HEK293 (cell line): ENCODE results near the gene PATL2.

ENCODE experiments used
- GLI2 ChIP-seq: fragments of 450-650 bp; formaldehyde crosslinking; IDR thresholded peaks from 2 replicates; pipeline ENCODE4; 2017; ENCODE audit warnings: missing biosample characterization, missing genetic modification characterization, low read depth, borderline replicate concordance
- GLIS1 ChIP-seq: fragments of 450-650 bp; formaldehyde crosslinking; IDR thresholded peaks from 2 replicates; pipeline ENCODE4 v1.5.1; 2016; ENCODE audit warnings: missing biosample characterization, missing genetic modification characterization
- YY1 ChIP-seq: fragments of 450-650 bp; formaldehyde crosslinking; IDR thresholded peaks from 2 replicates; pipeline ENCODE4 v1.5.1; 2018; ENCODE audit warnings: missing biosample characterization, missing genetic modification characterization
- YY2 ChIP-seq: fragments of 450-650 bp; formaldehyde crosslinking; IDR thresholded peaks from 2 replicates; pipeline ENCODE4 v1.5.1; 2016; ENCODE audit warnings: missing biosample characterization, missing genetic modification characterization
- ZBTB17 ChIP-seq: fragments of 450-650 bp; formaldehyde crosslinking; IDR thresholded peaks from 2 replicates; pipeline ENCODE4 v1.5.1; 2016; ENCODE audit warnings: missing biosample characterization, missing genetic modification characterization
- ZBTB20 ChIP-seq: fragments of 450-650 bp; formaldehyde crosslinking; IDR thresholded peaks from 2 replicates; pipeline ENCODE4 v1.5.1; 2016; ENCODE audit warnings: missing biosample characterization, missing genetic modification characterization
- ZEB2 ChIP-seq: fragments of 450-650 bp; formaldehyde crosslinking; IDR thresholded peaks from 2 replicates; pipeline ENCODE4 v1.5.1; 2016; ENCODE audit warnings: missing biosample characterization, missing genetic modification characterization
- ZNF2 ChIP-seq: fragments of 450-650 bp; formaldehyde crosslinking; IDR thresholded peaks from 2 replicates; pipeline ENCODE4 v1.5.1; 2016; ENCODE audit warnings: missing biosample characterization, missing genetic modification characterization
- ZNF324 ChIP-seq: fragments of 450-650 bp; formaldehyde crosslinking; IDR thresholded peaks from 2 replicates; pipeline ENCODE4 v1.5.1; 2016; ENCODE audit warnings: missing biosample characterization, missing genetic modification characterization
- ZNF335 ChIP-seq: fragments of 450-650 bp; formaldehyde crosslinking; conservative IDR thresholded peaks from 2 replicates; pipeline ENCODE4 v1.5.1; 2016; ENCODE audit warnings: missing biosample characterization, missing genetic modification characterization
- ZNF394 ChIP-seq: fragments of 450-650 bp; formaldehyde crosslinking; IDR thresholded peaks from 2 replicates; pipeline ENCODE4 v1.5.1; 2016; ENCODE audit warnings: missing biosample characterization, missing genetic modification characterization, mild to moderate bottlenecking, moderate library complexity, borderline replicate concordance
- ZNF510 ChIP-seq: fragments of 450-650 bp; formaldehyde crosslinking; IDR thresholded peaks from 2 replicates; pipeline ENCODE4 v1.5.1; 2018; ENCODE audit warnings: mild to moderate bottlenecking, missing genetic modification characterization, missing biosample characterization; ENCODE audit not compliant: insufficient replicate concordance
- ZNF596 ChIP-seq: fragments of 450-650 bp; IDR thresholded peaks from 2 replicates; pipeline ENCODE4 v1.5.0; 2018; ENCODE audit warnings: missing biosample characterization, mild to moderate bottlenecking, missing genetic modification characterization, moderate library complexity
- ZNF600 ChIP-seq: fragments of 450-650 bp; formaldehyde crosslinking; IDR thresholded peaks from 2 replicates; pipeline ENCODE4 v1.5.1; 2016; ENCODE audit warnings: missing biosample characterization, missing genetic modification characterization
- ZNF660 ChIP-seq: fragments of 450-650 bp; IDR thresholded peaks from 2 replicates; pipeline ENCODE4 v1.5.1; 2018; ENCODE audit warnings: missing biosample characterization, mild to moderate bottlenecking, missing genetic modification characterization
- ZNF76 ChIP-seq: fragments of 450-650 bp; formaldehyde crosslinking; IDR thresholded peaks from 2 replicates; pipeline ENCODE4; 2016; ENCODE audit warnings: low read depth, missing biosample characterization, missing genetic modification characterization, borderline replicate concordance
- ZNF785 ChIP-seq: fragments of 450-650 bp; formaldehyde crosslinking; IDR thresholded peaks from 2 replicates; pipeline ENCODE4 v1.5.1; 2016; ENCODE audit warnings: missing biosample characterization, missing genetic modification characterization
- TF ChIP-seq, protein P1 (sequence below): fragments of 450-650 bp; formaldehyde crosslinking; IDR thresholded peaks from 2 replicates; pipeline ENCODE4 v1.5.1; 2016; ENCODE audit warnings: missing biosample characterization, missing genetic modification characterization, borderline replicate concordance
- TF ChIP-seq, protein P2 (sequence below): fragments of 450-650 bp; formaldehyde crosslinking; IDR thresholded peaks from 2 replicates; pipeline ENCODE4 v1.5.1; 2016; ENCODE audit warnings: missing biosample characterization, missing genetic modification characterization
- TF ChIP-seq, protein P3 (sequence below): fragments of 450-650 bp; formaldehyde crosslinking; IDR thresholded peaks from 2 replicates; pipeline ENCODE4 v1.5.1; 2016; ENCODE audit warnings: missing biosample characterization, missing genetic modification characterization
- TF ChIP-seq, protein P4 (sequence below): fragments of 450-650 bp; formaldehyde crosslinking; conservative IDR thresholded peaks from 2 replicates; pipeline ENCODE4 v1.5.1; 2016; ENCODE audit warnings: low read depth, missing biosample characterization, missing genetic modification characterization
- TF ChIP-seq, protein P5 (sequence below): sonication (generic); formaldehyde crosslinking; IDR thresholded peaks from 2 replicates; pipeline ENCODE4 v1.8.1; 2022; ENCODE audit warnings: mild to moderate bottlenecking, moderate library complexity, missing genetic modification reagents
- TF ChIP-seq, protein P6 (sequence below): fragments of 450-650 bp; formaldehyde crosslinking; IDR thresholded peaks from 2 replicates; pipeline ENCODE4 v1.5.1; 2016; ENCODE audit warnings: missing biosample characterization, missing genetic modification characterization

Gene PATL2

DNA sequence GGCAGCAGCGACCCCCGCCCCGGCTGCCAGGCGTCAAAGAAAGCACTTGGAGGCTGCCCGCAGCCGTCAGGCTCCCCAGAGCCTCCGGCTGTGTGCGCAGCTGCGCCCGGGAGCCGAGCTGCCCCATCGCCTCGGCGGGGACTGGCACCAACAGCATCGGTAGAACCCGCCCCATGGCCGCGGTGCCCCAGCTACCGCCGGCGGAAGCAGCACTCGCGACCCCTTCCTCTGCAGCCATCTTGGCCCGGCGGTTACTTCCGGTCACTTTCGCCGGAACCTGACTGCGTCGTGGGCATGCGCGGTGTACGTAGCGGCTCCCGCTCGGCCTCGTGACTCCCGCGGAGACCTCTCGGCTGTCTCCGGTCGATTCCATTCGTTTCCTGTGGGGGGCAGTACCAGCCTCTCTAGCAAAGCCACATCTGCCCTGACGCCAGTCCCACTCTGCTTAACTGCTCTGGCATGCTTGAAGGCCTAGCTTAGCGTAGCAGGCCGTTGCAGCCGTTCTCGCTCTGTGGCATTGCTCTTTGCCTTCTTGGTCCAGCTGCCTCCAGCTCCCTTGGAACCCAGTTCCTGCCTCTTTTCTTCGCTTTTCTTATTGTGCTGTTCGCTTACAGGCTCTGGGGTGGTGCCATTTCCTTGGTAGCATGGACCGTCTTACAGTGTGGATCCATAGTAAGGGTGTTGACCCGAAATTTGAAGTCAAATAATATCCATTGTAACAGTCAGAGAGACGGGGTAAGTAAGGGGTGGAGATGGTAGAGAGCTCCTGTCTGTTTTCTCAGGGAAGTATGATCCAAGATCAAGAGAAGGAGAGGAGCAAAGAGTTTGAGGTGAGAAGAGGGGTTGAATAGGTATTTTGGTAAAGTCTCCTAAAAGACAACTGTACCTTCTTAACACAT lies 47.5 kb downstream of the PATL2 start, which contains the start of gene SPG11 (continued):
- TF ChIP-seq, protein P1, sequence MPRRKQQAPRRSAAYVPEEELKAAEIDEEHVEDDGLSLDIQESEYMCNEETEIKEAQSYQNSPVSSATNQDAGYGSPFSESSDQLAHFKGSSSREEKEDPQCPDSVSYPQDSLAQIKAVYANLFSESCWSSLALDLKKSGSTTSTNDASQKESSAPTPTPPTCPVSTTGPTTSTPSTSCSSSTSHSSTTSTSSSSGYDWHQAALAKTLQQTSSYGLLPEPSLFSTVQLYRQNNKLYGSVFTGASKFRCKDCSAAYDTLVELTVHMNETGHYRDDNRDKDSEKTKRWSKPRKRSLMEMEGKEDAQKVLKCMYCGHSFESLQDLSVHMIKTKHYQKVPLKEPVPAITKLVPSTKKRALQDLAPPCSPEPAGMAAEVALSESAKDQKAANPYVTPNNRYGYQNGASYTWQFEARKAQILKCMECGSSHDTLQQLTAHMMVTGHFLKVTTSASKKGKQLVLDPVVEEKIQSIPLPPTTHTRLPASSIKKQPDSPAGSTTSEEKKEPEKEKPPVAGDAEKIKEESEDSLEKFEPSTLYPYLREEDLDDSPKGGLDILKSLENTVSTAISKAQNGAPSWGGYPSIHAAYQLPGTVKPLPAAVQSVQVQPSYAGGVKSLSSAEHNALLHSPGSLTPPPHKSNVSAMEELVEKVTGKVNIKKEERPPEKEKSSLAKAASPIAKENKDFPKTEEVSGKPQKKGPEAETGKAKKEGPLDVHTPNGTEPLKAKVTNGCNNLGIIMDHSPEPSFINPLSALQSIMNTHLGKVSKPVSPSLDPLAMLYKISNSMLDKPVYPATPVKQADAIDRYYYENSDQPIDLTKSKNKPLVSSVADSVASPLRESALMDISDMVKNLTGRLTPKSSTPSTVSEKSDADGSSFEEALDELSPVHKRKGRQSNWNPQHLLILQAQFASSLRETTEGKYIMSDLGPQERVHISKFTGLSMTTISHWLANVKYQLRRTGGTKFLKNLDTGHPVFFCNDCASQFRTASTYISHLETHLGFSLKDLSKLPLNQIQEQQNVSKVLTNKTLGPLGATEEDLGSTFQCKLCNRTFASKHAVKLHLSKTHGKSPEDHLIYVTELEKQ (tag by site-specific recombination), result no peak
- TF ChIP-seq, protein P2, sequence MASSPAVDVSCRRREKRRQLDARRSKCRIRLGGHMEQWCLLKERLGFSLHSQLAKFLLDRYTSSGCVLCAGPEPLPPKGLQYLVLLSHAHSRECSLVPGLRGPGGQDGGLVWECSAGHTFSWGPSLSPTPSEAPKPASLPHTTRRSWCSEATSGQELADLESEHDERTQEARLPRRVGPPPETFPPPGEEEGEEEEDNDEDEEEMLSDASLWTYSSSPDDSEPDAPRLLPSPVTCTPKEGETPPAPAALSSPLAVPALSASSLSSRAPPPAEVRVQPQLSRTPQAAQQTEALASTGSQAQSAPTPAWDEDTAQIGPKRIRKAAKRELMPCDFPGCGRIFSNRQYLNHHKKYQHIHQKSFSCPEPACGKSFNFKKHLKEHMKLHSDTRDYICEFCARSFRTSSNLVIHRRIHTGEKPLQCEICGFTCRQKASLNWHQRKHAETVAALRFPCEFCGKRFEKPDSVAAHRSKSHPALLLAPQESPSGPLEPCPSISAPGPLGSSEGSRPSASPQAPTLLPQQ (tag by site-specific recombination), result 0 out of 2 replicates have a peak, but pooled peaks have one; percentile 55
- TF ChIP-seq GLI2 (tag by site-specific recombination), result no peak
- peak; percentile 83 for TF ChIP-seq ZNF335
- peak; percentile 74 for TF ChIP-seq YY2 (tag by site-specific recombination)
- peak; percentile 72; the same call in 1 of the 2 replicates for TF ChIP-seq ZBTB17 (tag by site-specific recombination)
- TF ChIP-seq, protein P3, sequence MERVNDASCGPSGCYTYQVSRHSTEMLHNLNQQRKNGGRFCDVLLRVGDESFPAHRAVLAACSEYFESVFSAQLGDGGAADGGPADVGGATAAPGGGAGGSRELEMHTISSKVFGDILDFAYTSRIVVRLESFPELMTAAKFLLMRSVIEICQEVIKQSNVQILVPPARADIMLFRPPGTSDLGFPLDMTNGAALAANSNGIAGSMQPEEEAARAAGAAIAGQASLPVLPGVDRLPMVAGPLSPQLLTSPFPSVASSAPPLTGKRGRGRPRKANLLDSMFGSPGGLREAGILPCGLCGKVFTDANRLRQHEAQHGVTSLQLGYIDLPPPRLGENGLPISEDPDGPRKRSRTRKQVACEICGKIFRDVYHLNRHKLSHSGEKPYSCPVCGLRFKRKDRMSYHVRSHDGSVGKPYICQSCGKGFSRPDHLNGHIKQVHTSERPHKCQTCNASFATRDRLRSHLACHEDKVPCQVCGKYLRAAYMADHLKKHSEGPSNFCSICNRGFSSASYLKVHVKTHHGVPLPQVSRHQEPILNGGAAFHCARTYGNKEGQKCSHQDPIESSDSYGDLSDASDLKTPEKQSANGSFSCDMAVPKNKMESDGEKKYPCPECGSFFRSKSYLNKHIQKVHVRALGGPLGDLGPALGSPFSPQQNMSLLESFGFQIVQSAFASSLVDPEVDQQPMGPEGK (tag by site-specific recombination), result peak; percentile 61
- TF ChIP-seq, protein P4, sequence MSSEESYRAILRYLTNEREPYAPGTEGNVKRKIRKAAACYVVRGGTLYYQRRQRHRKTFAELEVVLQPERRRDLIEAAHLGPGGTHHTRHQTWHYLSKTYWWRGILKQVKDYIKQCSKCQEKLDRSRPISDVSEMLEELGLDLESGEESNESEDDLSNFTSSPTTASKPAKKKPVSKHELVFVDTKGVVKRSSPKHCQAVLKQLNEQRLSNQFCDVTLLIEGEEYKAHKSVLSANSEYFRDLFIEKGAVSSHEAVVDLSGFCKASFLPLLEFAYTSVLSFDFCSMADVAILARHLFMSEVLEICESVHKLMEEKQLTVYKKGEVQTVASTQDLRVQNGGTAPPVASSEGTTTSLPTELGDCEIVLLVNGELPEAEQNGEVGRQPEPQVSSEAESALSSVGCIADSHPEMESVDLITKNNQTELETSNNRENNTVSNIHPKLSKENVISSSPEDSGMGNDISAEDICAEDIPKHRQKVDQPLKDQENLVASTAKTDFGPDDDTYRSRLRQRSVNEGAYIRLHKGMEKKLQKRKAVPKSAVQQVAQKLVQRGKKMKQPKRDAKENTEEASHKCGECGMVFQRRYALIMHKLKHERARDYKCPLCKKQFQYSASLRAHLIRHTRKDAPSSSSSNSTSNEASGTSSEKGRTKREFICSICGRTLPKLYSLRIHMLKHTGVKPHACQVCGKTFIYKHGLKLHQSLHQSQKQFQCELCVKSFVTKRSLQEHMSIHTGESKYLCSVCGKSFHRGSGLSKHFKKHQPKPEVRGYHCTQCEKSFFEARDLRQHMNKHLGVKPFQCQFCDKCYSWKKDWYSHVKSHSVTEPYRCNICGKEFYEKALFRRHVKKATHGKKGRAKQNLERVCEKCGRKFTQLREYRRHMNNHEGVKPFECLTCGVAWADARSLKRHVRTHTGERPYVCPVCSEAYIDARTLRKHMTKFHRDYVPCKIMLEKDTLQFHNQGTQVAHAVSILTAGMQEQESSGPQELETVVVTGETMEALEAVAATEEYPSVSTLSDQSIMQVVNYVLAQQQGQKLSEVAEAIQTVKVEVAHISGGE (tag by site-specific recombination), result peak; percentile 96
- TF ChIP-seq, protein P5, sequence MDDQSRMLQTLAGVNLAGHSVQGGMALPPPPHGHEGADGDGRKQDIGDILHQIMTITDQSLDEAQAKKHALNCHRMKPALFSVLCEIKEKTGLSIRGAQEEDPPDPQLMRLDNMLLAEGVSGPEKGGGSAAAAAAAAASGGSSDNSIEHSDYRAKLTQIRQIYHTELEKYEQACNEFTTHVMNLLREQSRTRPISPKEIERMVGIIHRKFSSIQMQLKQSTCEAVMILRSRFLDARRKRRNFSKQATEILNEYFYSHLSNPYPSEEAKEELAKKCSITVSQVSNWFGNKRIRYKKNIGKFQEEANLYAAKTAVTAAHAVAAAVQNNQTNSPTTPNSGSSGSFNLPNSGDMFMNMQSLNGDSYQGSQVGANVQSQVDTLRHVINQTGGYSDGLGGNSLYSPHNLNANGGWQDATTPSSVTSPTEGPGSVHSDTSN, result 0 out of 2 replicates have a peak, but pooled peaks have one; percentile 22
- TF ChIP-seq ZNF2 (tag by site-specific recombination), result 0 out of 2 replicates have a peak, but pooled peaks have one; percentile 32
- TF ChIP-seq ZNF596 (tag by site-specific recombination), result 0 out of 2 replicates have a peak, but pooled peaks have one; percentile 17
- TF ChIP-seq ZEB2 (tag by site-specific recombination), result peak; percentile 84
- TF ChIP-seq ZNF785 (tag by site-specific recombination), result no peak
- 0 out of 2 replicates have a peak, but pooled peaks have one; percentile 37 for TF ChIP-seq ZNF660 (tag by site-specific recombination)
- TF ChIP-seq ZNF76, result peak; percentile 40; the same call in 1 of the 2 replicates
- peak; percentile 39; the same call in 1 of the 2 replicates for TF ChIP-seq ZBTB20 (tag by site-specific recombination)
- TF ChIP-seq, protein P6, sequence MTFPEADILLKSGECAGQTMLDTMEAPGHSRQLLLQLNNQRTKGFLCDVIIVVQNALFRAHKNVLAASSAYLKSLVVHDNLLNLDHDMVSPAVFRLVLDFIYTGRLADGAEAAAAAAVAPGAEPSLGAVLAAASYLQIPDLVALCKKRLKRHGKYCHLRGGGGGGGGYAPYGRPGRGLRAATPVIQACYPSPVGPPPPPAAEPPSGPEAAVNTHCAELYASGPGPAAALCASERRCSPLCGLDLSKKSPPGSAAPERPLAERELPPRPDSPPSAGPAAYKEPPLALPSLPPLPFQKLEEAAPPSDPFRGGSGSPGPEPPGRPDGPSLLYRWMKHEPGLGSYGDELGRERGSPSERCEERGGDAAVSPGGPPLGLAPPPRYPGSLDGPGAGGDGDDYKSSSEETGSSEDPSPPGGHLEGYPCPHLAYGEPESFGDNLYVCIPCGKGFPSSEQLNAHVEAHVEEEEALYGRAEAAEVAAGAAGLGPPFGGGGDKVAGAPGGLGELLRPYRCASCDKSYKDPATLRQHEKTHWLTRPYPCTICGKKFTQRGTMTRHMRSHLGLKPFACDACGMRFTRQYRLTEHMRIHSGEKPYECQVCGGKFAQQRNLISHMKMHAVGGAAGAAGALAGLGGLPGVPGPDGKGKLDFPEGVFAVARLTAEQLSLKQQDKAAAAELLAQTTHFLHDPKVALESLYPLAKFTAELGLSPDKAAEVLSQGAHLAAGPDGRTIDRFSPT (tag by site-specific recombination), result 0 out of 2 replicates have a peak, but pooled peaks have one; percentile 31
- TF ChIP-seq ZNF600 (tag by site-specific recombination), result peak; percentile 92
- TF ChIP-seq ZNF324, result peak; percentile 17; the same call in 1 of the 2 replicates
- TF ChIP-seq YY1 (tag by site-specific recombination), result peak; percentile 91; the same call in 1 of the 2 replicates
- peak; percentile 73 for TF ChIP-seq GLIS1 (tag by site-specific recombination)
- no peak for TF ChIP-seq ZNF510 (tag by site-specific recombination)
- TF ChIP-seq ZNF394, result peak; percentile 15; the same call in 1 of the 2 replicates
